ENCODE results near the gene IL17RA. TPM values are rescaled to one million over a fixed set of nuclear protein-coding genes. Genes with fewer than 3 reads are reported as not detected.
A peak's percentile ranks its signal among the peaks of the same experiment; 100 is the strongest.

The IL17RA gene
- total and polyA plus RNA-seq, 4 donors, result 3.0 to 28.3 (median 14.6) TPM

DNA sequence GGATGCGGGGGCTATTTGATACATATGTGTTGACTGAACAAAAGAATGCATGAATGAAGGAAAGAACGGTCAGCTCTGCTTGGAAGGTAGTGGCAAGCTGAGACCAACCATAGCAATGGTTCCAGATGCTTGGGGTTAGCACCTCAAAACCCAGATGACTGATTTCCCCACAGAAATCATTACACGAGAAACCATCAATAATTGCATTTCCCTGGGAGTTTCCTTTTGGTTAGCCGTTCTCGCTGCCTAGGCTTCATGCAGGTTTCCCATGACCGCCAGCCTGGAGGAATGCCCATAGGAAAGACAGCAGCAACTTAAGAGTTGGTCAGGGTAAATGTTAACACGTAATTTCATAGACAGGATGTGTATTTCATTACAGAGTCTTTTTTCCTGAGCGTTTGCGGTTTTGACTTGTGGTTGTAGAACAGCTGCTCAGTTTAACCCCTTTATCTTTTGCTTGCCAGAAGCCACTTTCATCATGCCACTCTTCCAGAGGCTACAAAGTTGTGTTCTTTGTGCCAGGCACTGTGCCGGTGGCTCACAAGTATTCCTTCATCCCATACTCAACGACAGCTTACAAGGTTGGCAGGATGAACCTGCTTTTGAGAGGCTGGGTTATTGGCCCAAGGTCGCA, 2.8 kb downstream of the IL17RA start:
- H3K4me1 ChIP-seq (ENCODE audit: control insufficient read depth in 1 of 2, insufficient read depth in 2 of 2, low read length in 2 of 2), result peaks cover 0 to 4% of the 10 kb centered on the region in 2 donors
- WGBS, 2 donors, result 76 to 82% methylated on average over 12 of the region's 12 CpGs
- H3K36me3 ChIP-seq (ENCODE audit: control insufficient read depth in 1 of 2, insufficient read depth in 2 of 2, low read length in 1 of 2), result no peaks in the 10 kb centered on the region
- H3K27ac ChIP-seq (ENCODE audit: low read depth in 1 of 2, low read length in 2 of 2), result no peak overlapping the region
- no peak overlapping the region for H3K4me3 ChIP-seq (ENCODE audit: low read length in 2 of 2)
- intact Hi-C loops (cut with DNase I), result loop anchor here in 1 of 2 donors (5.0 kb wide), 1 partner anchor 85 kb away; no protein-coding TSS in a partner anchor
- DNase-seq (peak in 1 of 2 donors; percentile 17), ATAC-seq (ENCODE audit: low FRiP score) (no peak)
- no peaks in the 10 kb centered on the region for H3K27me3 ChIP-seq (ENCODE audit: control insufficient read depth in 1 of 2, insufficient read depth in 2 of 2, low read length in 1 of 2)
- no peaks in the 10 kb centered on the region for H3K9me3 ChIP-seq (ENCODE audit: control insufficient read depth, low read length)

DNA sequence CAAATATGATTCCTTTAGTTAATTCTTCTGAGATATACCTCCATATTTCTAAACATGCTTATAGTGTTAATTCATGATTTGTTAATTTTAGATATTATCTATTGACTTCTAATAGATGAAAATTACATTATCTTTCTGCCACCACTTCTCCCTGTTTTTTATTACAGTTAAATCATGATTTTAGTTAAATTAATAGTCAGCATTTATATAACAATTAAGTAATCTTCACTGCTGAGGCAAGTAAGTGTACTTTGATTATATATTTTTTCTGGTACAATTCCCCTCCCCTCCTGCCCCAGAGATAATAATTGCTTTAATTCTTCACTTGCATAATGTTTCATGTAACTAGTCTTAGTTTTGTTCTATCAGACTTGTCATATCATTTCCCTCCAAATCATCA, 5.8 kb downstream of the IL17RA start:
- H3K27me3 ChIP-seq (ENCODE audit: control insufficient read depth in 1 of 2, insufficient read depth in 2 of 2, low read length in 1 of 2), result no peaks in the 10 kb centered on the region
- ATAC-seq (ENCODE audit: low FRiP score) (no peak), DNase-seq (no peak)
- intact Hi-C loops (cut with DNase I), result no loop called here
- no peak overlapping the region for H3K4me3 ChIP-seq (ENCODE audit: low read length in 2 of 2)
- no peaks in the 10 kb centered on the region for H3K36me3 ChIP-seq (ENCODE audit: control insufficient read depth in 1 of 2, insufficient read depth in 2 of 2, low read length in 1 of 2)
- peaks cover 0 to 4% of the 10 kb centered on the region in 2 donors for H3K4me1 ChIP-seq (ENCODE audit: control insufficient read depth in 1 of 2, insufficient read depth in 2 of 2, low read length in 2 of 2)
- no peak overlapping the region for H3K27ac ChIP-seq (ENCODE audit: low read depth in 1 of 2, low read length in 2 of 2)
- no peaks in the 10 kb centered on the region for H3K9me3 ChIP-seq (ENCODE audit: control insufficient read depth, low read length)

DNA sequence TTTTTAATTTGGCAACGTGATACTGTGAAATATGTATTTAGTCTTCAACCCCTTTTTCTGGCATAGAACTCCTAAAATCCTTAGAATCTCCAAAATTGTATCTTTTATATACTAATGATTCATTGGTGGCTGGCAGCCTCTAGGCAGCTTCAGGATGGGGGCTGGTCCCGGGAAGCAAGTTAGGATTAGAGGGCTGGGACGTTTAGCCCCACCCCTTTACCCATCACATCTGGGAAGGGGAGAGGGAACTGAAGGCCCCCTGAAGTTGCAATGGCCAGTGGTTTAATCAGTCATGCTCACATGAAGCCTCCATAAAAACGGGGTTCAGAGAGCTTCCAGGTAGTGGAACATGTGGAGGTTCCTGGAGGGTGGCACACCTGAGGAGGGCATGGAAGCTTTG, 7.1 kb downstream of the IL17RA start:
- no peak overlapping the region for H3K27ac ChIP-seq (ENCODE audit: low read depth in 1 of 2, low read length in 2 of 2)
- intact Hi-C loops (cut with DNase I), result no loop called here
- H3K4me1 ChIP-seq (ENCODE audit: control insufficient read depth in 1 of 2, insufficient read depth in 2 of 2, low read length in 2 of 2), result no peaks in the 10 kb centered on the region
- DNase-seq, result no peak
- WGBS, 2 donors, result 69 to 70% methylated on average over 4 of the region's 4 CpGs
- no peak overlapping the region for H3K4me3 ChIP-seq (ENCODE audit: low read length in 2 of 2)
- ATAC-seq (ENCODE audit: low FRiP score), result no peak
- no peaks in the 10 kb centered on the region for H3K9me3 ChIP-seq (ENCODE audit: control insufficient read depth, low read length)
- no peaks in the 10 kb centered on the region for H3K36me3 ChIP-seq (ENCODE audit: control insufficient read depth in 1 of 2, insufficient read depth in 2 of 2, low read length in 1 of 2)
- H3K27me3 ChIP-seq (ENCODE audit: control insufficient read depth in 1 of 2, insufficient read depth in 2 of 2, low read length in 1 of 2), result no peaks in the 10 kb centered on the region

DNA sequence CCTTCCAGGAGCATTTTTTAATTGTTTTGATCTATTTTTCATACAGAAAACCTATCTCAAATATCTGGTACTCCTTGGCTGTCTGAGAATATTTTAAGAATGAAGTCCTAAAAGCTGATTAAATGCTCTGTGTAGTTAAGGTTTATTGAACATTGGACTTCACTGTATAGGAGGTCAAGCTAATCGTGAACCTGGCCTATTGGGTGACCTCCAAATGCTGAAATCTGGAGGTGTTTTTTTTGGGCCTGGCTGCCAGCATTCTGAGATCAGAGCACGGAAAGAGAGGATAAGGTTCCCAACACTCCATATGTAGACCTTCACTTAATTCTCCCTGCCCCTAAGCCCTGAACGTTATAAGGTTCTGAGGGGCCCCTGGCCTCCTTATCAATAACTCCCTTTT, 8.3 kb downstream of the IL17RA start:
- no peaks in the 10 kb centered on the region for H3K4me1 ChIP-seq (ENCODE audit: control insufficient read depth in 1 of 2, insufficient read depth in 2 of 2, low read length in 2 of 2)
- intact Hi-C loops (cut with DNase I), result no loop called here
- H3K4me3 ChIP-seq (ENCODE audit: low read length in 2 of 2), result no peak overlapping the region
- DNase-seq, result no peak
- no peaks in the 10 kb centered on the region for H3K27me3 ChIP-seq (ENCODE audit: control insufficient read depth in 1 of 2, insufficient read depth in 2 of 2, low read length in 1 of 2)
- 44 to 46% methylated on average over 3 of the region's 3 CpGs for WGBS, 2 donors
- ATAC-seq (ENCODE audit: low FRiP score), result no peak
- no peaks in the 10 kb centered on the region for H3K36me3 ChIP-seq (ENCODE audit: control insufficient read depth in 1 of 2, insufficient read depth in 2 of 2, low read length in 1 of 2)
- H3K27ac ChIP-seq (ENCODE audit: low read depth in 1 of 2, low read length in 2 of 2), result no peak overlapping the region
- no peaks in the 10 kb centered on the region for H3K9me3 ChIP-seq (ENCODE audit: control insufficient read depth, low read length)

DNA sequence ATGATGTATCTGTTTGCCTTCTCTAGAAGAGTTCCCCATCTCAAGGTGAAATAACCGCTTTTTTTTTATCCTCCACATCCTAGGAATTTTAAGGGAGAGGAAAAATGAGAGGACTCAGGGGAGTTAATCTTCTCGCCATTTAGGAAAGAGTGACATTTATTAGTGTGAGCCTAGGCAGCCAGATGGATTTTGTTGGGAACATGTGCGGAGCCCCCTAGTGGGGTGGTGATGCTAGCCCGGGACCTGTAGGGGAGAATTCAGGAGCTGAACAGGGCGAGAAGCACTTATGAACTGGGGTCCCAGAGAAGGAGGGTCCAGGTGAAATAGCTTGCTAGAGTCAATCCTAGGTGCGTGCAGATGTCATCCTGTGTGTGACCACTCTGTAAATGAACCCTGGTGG, 10.7 kb downstream of the IL17RA start:
- no peak overlapping the region for H3K27ac ChIP-seq (ENCODE audit: low read depth in 1 of 2, low read length in 2 of 2)
- WGBS, 2 donors, result 76 to 83% methylated on average over 6 of the region's 6 CpGs
- no peaks in the 10 kb centered on the region for H3K9me3 ChIP-seq (ENCODE audit: control insufficient read depth, low read length)
- ATAC-seq (ENCODE audit: low FRiP score) (no peak), DNase-seq (peak in 1 of 2 donors; percentile 19)
- H3K4me3 ChIP-seq (ENCODE audit: low read length in 2 of 2), result no peak overlapping the region
- intact Hi-C loops (cut with DNase I), result no loop called here
- H3K4me1 ChIP-seq (ENCODE audit: control insufficient read depth in 1 of 2, insufficient read depth in 2 of 2, low read length in 2 of 2), result no peaks in the 10 kb centered on the region
- peaks cover 0 to 6% of the 10 kb centered on the region in 2 donors for H3K36me3 ChIP-seq (ENCODE audit: control insufficient read depth in 1 of 2, insufficient read depth in 2 of 2, low read length in 1 of 2)
- no peaks in the 10 kb centered on the region for H3K27me3 ChIP-seq (ENCODE audit: control insufficient read depth in 1 of 2, insufficient read depth in 2 of 2, low read length in 1 of 2)

DNA sequence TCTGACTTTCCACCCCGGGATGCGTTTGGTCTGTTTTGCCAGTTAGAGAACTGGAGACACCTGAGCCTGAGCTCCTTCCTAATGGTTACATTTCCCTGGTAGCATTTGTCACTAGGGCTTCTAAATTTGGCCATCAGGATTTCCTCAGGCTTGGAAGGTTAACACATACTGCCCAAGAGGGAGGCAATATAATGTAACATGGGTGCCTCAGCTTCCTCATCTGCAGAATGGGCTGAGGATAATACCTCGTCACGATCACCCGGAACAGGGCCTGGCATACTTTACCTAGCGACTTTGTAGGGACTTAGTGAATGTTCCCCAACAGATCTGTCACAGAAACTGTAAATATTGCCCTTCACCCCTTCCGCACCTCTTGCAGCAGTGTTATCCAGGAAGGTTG, 11.3 kb downstream of the IL17RA start:
- peaks cover 1 to 6% of the 10 kb centered on the region in 2 donors for H3K36me3 ChIP-seq (ENCODE audit: control insufficient read depth in 1 of 2, insufficient read depth in 2 of 2, low read length in 1 of 2)
- no peaks in the 10 kb centered on the region for H3K9me3 ChIP-seq (ENCODE audit: control insufficient read depth, low read length)
- DNase-seq (peak in 1 of 2 donors; percentile 5), ATAC-seq (ENCODE audit: low FRiP score) (no peak)
- no peaks in the 10 kb centered on the region for H3K4me1 ChIP-seq (ENCODE audit: control insufficient read depth in 1 of 2, insufficient read depth in 2 of 2, low read length in 2 of 2)
- intact Hi-C loops (cut with DNase I), result no loop called here
- 93% methylated on average over 7 of the region's 7 CpGs for WGBS, 2 donors
- no peak overlapping the region for H3K27ac ChIP-seq (ENCODE audit: low read depth in 1 of 2, low read length in 2 of 2)
- no peaks in the 10 kb centered on the region for H3K27me3 ChIP-seq (ENCODE audit: control insufficient read depth in 1 of 2, insufficient read depth in 2 of 2, low read length in 1 of 2)
- no peak overlapping the region for H3K4me3 ChIP-seq (ENCODE audit: low read length in 2 of 2)

DNA sequence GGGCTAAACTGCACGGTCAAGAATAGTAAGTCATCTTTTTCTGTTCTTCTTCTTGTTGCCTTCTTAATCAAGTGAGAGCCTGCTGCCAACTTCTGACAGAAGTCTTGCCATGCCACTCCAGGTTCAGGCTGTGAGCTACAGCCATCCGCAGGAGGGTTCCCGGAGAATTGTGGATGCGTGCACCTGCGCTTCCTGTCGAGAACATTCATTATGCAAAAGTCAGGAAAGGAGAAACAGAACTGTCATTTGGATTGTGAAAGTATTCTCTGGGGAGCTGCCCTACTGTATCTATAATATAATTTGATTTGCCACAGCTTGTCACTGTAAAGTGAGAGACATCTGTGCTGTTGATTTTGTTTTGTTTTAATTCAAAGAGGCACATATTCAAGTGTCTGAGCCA, 12.3 kb downstream of the IL17RA start:
- DNase-seq, result peak in 1 of 2 donors; percentile 19
- Histone ChIP-seq H3K4me3 (ENCODE audit: low read length in 2 of 2) (no peak overlapping the region), H3K9me3 (ENCODE audit: control insufficient read depth, low read length) (no peaks in the 10 kb centered on the region), H3K27ac (ENCODE audit: low read depth in 1 of 2, low read length in 2 of 2) (no peak overlapping the region), H3K27me3 (ENCODE audit: control insufficient read depth in 1 of 2, insufficient read depth in 2 of 2, low read length in 1 of 2) (no peaks in the 10 kb centered on the region), H3K36me3 (ENCODE audit: control insufficient read depth in 1 of 2, insufficient read depth in 2 of 2, low read length in 1 of 2) (peaks cover 6 to 8% of the 10 kb centered on the region in 2 donors), H3K4me1 (ENCODE audit: control insufficient read depth in 1 of 2, insufficient read depth in 2 of 2, low read length in 2 of 2) (no peaks in the 10 kb centered on the region)
- WGBS, 2 donors, result 84 to 85% methylated on average over 6 of the region's 6 CpGs
- no peak for ATAC-seq (ENCODE audit: low FRiP score)
- intact Hi-C loops (cut with DNase I), result no loop called here

DNA sequence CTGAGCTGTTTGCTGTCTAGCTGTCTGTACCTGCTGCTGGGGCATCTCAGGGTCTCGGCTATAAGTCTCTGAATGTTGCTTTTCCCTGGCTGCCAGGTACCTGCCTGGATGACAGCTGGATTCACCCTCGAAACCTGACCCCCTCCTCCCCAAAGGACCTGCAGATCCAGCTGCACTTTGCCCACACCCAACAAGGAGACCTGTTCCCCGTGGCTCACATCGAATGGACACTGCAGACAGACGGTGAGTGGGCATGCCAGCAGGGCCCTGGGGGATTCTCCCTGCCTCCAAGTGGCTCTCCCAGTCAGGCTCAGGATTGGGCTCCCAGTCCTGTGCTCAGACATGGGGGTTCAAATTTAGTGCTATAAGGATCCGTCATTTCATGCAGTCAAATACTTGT, 12.9 kb downstream of the IL17RA start:
- Histone ChIP-seq H3K27ac (ENCODE audit: low read depth in 1 of 2, low read length in 2 of 2) (no peak overlapping the region), H3K4me3 (ENCODE audit: low read length in 2 of 2) (no peak overlapping the region), H3K9me3 (ENCODE audit: control insufficient read depth, low read length) (no peaks in the 10 kb centered on the region), H3K27me3 (ENCODE audit: control insufficient read depth in 1 of 2, insufficient read depth in 2 of 2, low read length in 1 of 2) (no peaks in the 10 kb centered on the region), H3K4me1 (ENCODE audit: control insufficient read depth in 1 of 2, insufficient read depth in 2 of 2, low read length in 2 of 2) (no peaks in the 10 kb centered on the region), H3K36me3 (ENCODE audit: control insufficient read depth in 1 of 2, insufficient read depth in 2 of 2, low read length in 1 of 2) (peaks cover 6 to 8% of the 10 kb centered on the region in 2 donors)
- WGBS, 2 donors, result 82 to 88% methylated on average over 6 of the region's 6 CpGs
- intact Hi-C loops (cut with DNase I), result no loop called here
- ATAC-seq (ENCODE audit: low FRiP score) (no peak), DNase-seq (peak in 1 of 2 donors; percentile 62)

DNA sequence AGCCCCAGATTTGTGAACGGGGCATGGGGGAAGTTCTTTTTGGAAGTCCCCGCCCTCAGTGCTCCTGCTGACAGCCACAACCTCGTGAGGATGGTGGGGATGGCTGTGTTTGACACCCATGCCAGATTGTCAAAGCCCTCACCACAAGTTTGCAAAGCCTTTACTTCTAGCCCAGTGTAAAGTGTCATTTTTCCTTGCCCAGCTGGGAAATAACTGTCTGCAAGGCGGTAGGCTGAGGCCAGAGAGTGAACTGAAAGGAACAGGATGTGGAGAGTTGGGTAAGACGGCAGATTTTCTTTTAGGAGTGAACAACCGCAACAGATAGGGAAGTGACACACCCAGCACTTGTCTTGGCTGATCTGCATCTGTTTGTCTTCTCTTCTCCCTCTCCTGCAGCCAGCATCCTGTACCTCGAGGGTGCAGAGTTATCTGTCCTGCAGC, 13.6 kb downstream of the IL17RA start:
- Histone ChIP-seq H3K27ac (ENCODE audit: low read depth in 1 of 2, low read length in 2 of 2) (no peak overlapping the region), H3K4me1 (ENCODE audit: control insufficient read depth in 1 of 2, insufficient read depth in 2 of 2, low read length in 2 of 2) (no peaks in the 10 kb centered on the region), H3K27me3 (ENCODE audit: control insufficient read depth in 1 of 2, insufficient read depth in 2 of 2, low read length in 1 of 2) (no peaks in the 10 kb centered on the region), H3K36me3 (ENCODE audit: control insufficient read depth in 1 of 2, insufficient read depth in 2 of 2, low read length in 1 of 2) (peaks cover 6 to 9% of the 10 kb centered on the region in 2 donors), H3K9me3 (ENCODE audit: control insufficient read depth, low read length) (no peaks in the 10 kb centered on the region), H3K4me3 (ENCODE audit: low read length in 2 of 2) (no peak overlapping the region)
- DNase-seq (peak in 1 of 2 donors; percentile 8), ATAC-seq (ENCODE audit: low FRiP score) (no peak)
- intact Hi-C loops (cut with DNase I), result no loop called here
- WGBS, 2 donors, result 75 to 83% methylated on average over 7 of the region's 7 CpGs

Measured in aorta (tissue), 5 donors.